Right atrium auricular region (tissue), 2 donors: Measurements from ENCODE around the gene DAPK1. TPM values are rescaled to one million over a fixed set of nuclear protein-coding genes. Genes with fewer than 3 reads are reported as not detected.

Source experiments
- DNase-seq: peaks from one replicate; pipeline ENCODE4 v3.0.0-alpha.2; 2019; ENCODE audit warnings: low spot score
- H3K27ac ChIP-seq, 2 donors: fragments of 200-600 bp; sonication (generic); 1 replicate in 1 of 2; 2 replicates in 1 of 2; pipeline ENCODE4 v1.5.1; 2016 to 2019
- H3K27me3 ChIP-seq, 2 donors: fragments of 200-600 bp; sonication (generic); one replicate each; pipeline versions ENCODE4 v1.5.1 to v1.6.0; 2017 to 2019
- H3K36me3 ChIP-seq: fragments of 200-600 bp; sonication (generic); one replicate; pipeline ENCODE4 v1.5.1; 2016
- H3K4me1 ChIP-seq, 2 donors: fragments of 200-600 bp; sonication (generic); one replicate each; pipeline versions ENCODE4 v1.5.1 to v1.6.0; 2017 to 2019
- H3K4me3 ChIP-seq, 2 donors: fragments of 200-600 bp; sonication (generic); 1 replicate in 1 of 2; 2 replicates in 1 of 2; pipeline ENCODE4 v1.5.1; 2017 to 2019; ENCODE audit warnings: mild to moderate bottlenecking in 1 of 2, moderate library complexity in 1 of 2
- H3K9me3 ChIP-seq, 2 donors: fragments of 200-600 bp; sonication (generic); one replicate each; pipeline ENCODE4 v1.5.1; 2019
- CTCF ChIP-seq, 2 donors: fragments of 200-600 bp; sonication (generic); IDR thresholded peaks; one replicate each; pipeline ENCODE4 v1.5.1; 2019; ENCODE audit warnings: antibody characterized with exemption in 2 of 2
- total RNA-seq, 2 donors: library from RNA; depleted of rRNA; stranded (reverse); fragments of >200 nt; gene quantifications; one replicate each; pipeline ENCODE4 v1.1.0, GENCODE V29; 2016

DAPK1 gene
- total RNA-seq, 2 donors from 2014 or later: 10.1 to 23.0 TPM

- no peak overlapping the region for H3K27ac ChIP-seq
- peaks cover 0 to 14% of the 10 kb centered on the region in 2 donors for H3K4me1 ChIP-seq
- no peaks in the 10 kb centered on the region for H3K9me3 ChIP-seq
Observed at GRCh38 chr9:87558606-87559190, 61.0 kb downstream of the DAPK1 start.

GRCh38 chr9:87562062-87562461 lies 64.4 kb downstream of the DAPK1 start:
- TF ChIP-seq CTCF (IDR thresholded peaks at IDR 0.05): no peak
- Histone ChIP-seq H3K36me3 (no peaks in the 10 kb centered on the region), H3K9me3 (no peaks in the 10 kb centered on the region), H3K27ac (no peak overlapping the region), H3K27me3 (no peaks in the 10 kb centered on the region), H3K4me1 (peaks cover 0 to 14% of the 10 kb centered on the region in 2 donors), H3K4me3 (no peak overlapping the region)
- no peak for DNase-seq

More at GRCh38 chr9:87558606-87559190, 61.0 kb downstream of the DAPK1 start:
- Histone ChIP-seq H3K27me3 (no peaks in the 10 kb centered on the region), H3K4me3 (no peak overlapping the region), H3K36me3 (no peaks in the 10 kb centered on the region)
- DNase-seq: peak; percentile 43
- no peak for TF ChIP-seq CTCF (IDR thresholded peaks at IDR 0.05)

GRCh38 chr9:87562530-87563170 lies 65.0 kb downstream of the DAPK1 start:
- DNase-seq: no peak
- no peaks in the 10 kb centered on the region for H3K36me3 ChIP-seq

GRCh38 chr9:87564111-87564510 lies 66.4 kb downstream of the DAPK1 start:
- Histone ChIP-seq H3K4me3 (no peak overlapping the region), H3K27ac (no peak overlapping the region)

More at GRCh38 chr9:87562530-87563170, 65.0 kb downstream of the DAPK1 start:
- H3K4me3 ChIP-seq: no peak overlapping the region
- TF ChIP-seq CTCF (IDR thresholded peaks at IDR 0.05): no peak
- H3K27me3 ChIP-seq: no peaks in the 10 kb centered on the region
- H3K4me1 ChIP-seq: peaks cover 0 to 14% of the 10 kb centered on the region in 2 donors
- no peak overlapping the region for H3K27ac ChIP-seq
- H3K9me3 ChIP-seq: no peaks in the 10 kb centered on the region

GRCh38 chr9:87564791-87565241 lies 67.1 kb downstream of the DAPK1 start:
- DNase-seq: no peak
- TF ChIP-seq CTCF (IDR thresholded peaks at IDR 0.05): no peak
- peaks cover 0 to 10% of the 10 kb centered on the region in 2 donors for H3K4me1 ChIP-seq
- H3K36me3 ChIP-seq: no peaks in the 10 kb centered on the region
- H3K27me3 ChIP-seq: no peaks in the 10 kb centered on the region
- no peak overlapping the region for H3K4me3 ChIP-seq
- H3K27ac ChIP-seq: no peak overlapping the region
- H3K9me3 ChIP-seq: no peaks in the 10 kb centered on the region

More at GRCh38 chr9:87564111-87564510, 66.4 kb downstream of the DAPK1 start:
- no peaks in the 10 kb centered on the region for H3K27me3 ChIP-seq
- no peak for TF ChIP-seq CTCF (IDR thresholded peaks at IDR 0.05)
- no peak for DNase-seq
- H3K36me3 ChIP-seq: no peaks in the 10 kb centered on the region
- peaks cover 0 to 5% of the 10 kb centered on the region in 2 donors for H3K4me1 ChIP-seq
- H3K9me3 ChIP-seq: no peaks in the 10 kb centered on the region
